GM21529 (cell line): ENCODE results near the gene IPPK.
"Not testable (repeated sequence)": the region's sequence is repeated elsewhere in the genome, so short reads cannot be mapped to it uniquely, and the experiment has no call there.

Experiments
- ATAC-seq: cut with Tn5 transposase; IDR thresholded peaks from one replicate; pipeline ENCODE4 v1.9.1; 2021; ENCODE audit not compliant: unreplicated experiment

Gene IPPK

DNA sequence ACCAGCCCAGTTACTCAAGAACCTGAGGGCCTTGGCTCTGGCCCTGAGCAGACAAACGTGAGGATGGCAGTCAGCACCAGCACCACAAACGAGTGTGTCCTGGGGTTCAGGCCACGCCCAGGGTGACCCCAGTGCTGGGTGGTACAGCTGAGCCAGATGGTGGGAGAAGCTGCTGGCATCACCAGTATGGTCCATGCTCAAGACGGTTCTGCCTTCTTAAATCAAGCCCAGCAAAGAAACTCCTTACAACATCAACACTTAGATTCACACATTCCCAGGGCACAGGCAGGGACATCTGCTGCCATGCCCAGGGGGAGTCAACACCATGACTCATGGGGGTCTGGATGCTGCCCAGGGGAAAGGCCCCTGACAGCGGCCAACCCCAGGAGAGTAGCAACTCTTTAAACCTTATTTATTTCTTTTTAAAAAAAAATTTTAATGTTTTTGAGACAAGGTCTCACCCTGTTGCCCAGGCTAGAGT lies 31.3 kb downstream of the IPPK start:
- ATAC-seq, result no peak

DNA sequence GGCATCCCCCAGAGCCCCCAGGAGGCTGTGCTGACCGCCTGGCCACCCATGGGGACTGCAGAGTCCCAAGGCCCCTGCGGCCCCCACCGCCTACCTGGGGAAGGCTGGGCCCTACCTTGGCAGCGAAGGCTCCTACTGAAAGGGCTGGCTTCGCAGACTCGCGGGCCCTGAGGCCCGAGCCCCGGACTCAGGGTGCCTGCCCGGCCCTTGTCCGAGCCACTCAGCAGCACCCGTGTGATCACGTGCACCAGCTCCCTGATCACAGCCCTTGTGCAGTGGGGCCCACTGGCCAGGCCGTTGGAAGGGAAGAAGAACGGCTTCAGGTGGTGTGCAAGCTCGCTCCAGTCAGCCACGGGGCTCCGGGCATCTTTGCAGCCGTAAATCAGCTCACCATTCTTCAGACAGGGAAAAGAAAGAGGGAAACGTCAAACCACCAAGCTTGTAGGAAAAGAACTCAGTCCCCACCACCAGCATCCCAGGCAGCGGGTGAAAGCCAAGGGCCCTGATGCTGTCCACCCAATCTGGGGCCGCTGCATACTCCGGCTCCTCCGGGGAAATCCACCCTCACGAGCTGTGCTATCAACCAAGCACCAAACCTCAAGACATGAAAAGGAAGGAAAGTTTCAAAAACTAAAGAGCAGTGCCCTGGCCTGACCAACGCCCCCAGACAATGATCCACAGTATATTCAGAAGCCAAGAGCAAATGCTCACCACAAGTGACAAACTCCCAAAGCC lies 31.9 kb downstream of the IPPK start:
- ATAC-seq, result no peak

DNA sequence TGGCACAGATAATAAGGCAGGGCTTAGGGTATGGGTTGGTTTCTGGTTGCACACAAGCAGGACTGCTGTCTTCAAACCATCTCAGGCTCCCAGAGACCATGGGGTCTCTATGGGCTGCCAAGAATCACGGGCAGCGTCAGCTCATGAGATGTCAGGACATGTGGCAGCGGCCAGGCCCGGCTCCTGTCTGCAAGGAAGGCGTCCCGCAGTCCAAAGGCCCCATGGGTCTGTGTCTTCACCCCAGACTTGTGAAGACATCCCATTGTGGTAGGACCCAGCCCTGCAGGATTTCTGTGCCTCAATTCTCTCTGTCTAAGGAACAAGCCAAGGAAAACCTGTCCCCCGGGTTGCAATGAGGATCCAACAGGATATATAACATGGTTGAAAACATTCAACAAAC lies 32.6 kb downstream of the IPPK start:
- no peak for ATAC-seq

- ATAC-seq, result no peak
Observed at GRCh38 chr9:92636627-92637026, 33.3 kb downstream of the IPPK start.

- ATAC-seq, result no peak
Observed at GRCh38 chr9:92635760-92636159, 34.2 kb downstream of the IPPK start.

DNA sequence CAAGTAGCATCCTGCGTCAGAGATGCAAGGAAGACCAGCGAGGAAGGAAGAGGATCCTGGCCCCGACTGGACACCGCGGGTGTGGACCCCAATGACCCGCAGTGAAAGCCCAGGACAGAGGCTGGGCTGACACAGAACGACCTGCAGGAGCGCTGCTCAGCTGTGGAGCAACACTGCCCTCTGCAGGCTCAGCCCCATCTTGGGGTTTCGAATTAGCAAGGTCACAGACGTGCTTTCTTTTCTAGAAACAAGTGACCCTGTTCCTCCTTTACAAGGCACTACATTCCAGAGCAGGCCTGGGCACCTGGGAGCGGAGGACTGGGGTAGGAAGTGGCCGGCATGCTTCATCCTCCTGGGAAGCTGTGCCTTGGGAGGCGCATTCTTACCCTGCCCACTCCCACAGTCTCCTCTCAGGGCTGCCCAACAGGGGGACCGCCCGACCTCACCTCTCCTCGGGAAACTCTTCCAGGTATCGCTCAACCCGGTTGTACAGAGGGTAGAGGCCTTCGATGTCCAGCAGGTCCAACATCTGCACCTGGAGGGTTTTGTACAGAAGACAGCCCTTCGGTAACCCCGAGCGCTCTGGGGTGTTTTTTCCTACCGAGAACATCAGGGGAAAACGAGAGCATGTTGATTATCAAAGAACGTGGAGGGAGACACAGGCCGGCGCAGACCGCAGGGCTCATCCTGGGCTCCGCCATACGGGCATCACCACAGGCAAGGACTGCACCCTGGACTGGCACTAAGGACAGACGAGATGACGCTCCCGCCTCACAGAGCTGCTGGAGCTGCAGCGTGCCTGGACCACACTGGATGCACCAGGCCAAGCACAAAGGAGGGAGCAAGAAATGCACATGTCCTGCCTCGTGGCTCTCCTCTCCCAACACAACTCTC lies 35.0 kb downstream of the IPPK start:
- ATAC-seq, result peak; percentile 59

GRCh38 chr9:92633614-92634278 lies 36.2 kb downstream of the IPPK start:
- ATAC-seq, result no peak

GRCh38 chr9:92632641-92633040 lies 37.3 kb downstream of the IPPK start:
- ATAC-seq, result no peak

GRCh38 chr9:92631452-92632343 lies 38.2 kb downstream of the IPPK start:
- ATAC-seq, result no peak

DNA sequence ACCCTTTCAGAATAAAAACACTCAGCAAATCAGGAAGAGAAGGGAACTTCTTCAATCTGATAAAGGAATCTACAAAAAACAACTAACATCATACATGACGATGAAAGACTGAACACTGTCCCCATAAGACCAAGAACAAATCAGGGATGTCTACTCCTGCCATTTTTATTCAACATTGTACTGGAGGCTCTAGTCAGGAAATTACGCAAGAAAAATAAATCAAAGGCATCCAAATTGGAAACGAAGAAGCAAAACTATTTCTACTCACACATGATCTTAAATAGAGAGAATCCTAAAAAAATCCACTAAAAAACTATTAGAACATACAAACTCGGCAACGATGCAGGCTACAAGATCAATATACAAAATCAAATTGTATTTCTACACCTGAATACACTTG lies 42.3 kb downstream of the IPPK start:
- ATAC-seq, result no peak

- ATAC-seq, result no peak
Observed at GRCh38 chr9:92626484-92626883, 43.4 kb downstream of the IPPK start.

DNA sequence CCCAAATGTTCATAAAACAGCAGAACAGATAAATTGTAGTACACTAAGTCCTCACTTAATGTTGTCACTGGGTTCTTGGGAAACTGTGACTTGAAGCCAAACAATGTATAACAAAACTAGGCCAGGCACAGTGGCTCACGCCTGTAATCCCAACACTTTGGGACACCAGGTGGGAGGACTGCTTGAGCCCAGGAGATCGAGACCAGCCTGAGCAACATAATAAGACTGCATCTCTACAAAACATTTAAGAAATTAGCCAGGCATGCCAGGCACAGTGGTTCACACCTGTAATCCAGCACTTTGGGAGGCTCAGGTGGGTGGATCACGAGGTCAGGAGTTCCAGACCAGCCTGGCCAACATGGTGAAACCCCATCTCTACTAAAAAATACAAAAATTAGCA lies 46.0 kb downstream of the IPPK start:
- ATAC-seq, result not testable (repeated sequence)

DNA sequence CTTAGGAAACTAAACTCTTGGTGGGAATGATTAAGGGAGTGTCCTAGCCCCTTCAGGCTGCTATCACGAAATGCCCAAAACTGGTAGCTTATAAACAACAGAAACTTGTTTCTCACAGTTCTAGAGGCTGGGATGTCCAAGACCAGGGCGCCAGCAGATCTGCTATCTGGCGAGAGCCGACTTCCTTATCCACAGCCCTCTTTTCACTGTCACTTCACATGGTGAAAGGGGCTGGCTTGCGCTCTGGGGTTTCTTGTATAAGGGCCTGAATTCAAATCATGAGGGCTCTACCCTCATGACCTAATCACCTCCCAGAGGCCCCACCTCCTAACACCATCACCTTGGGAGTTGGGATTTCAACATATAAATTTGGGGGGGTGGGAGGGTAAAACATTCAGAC lies 49.1 kb downstream of the IPPK start:
- ATAC-seq, result no peak

- no peak for ATAC-seq
Observed at GRCh38 chr9:92619601-92620300, 50.2 kb downstream of the IPPK start.

- ATAC-seq, result no peak
Observed at GRCh38 chr9:92618633-92619225, 51.2 kb downstream of the IPPK start.

GRCh38 chr9:92617951-92618510 lies 51.9 kb downstream of the IPPK start:
- ATAC-seq, result no peak

- no peak for ATAC-seq
Observed at GRCh38 chr9:92617195-92617813, 52.6 kb downstream of the IPPK start.

- no peak for ATAC-seq
Observed at GRCh38 chr9:92616655-92617111, 53.2 kb downstream of the IPPK start.

DNA sequence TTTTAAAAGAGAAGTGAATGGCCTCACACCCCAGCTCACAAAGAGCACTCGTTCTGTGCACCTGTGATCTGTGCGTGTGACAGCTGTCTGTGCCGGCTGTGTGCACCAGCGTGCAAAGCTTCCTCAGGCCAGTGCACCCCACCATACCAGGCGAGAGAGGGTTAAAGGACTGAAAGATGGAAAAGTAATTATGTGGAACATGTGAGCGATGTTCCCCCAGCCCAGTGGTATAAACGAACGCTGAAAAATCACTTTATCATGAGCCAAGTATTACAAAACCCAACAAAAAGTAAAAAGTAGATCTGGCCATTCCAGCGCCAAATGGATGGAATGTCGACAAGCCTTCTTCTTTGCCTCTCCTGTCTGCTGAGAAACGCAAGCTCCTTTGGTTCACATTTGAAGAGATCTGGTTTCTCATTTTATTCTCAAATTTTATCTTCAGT lies 53.7 kb downstream of the IPPK start:
- ATAC-seq, result no peak
